HCT116 (cell line): ENCODE data around the gene CHST3. TPM values are rescaled to one million over a fixed set of nuclear protein-coding genes. Genes with fewer than 3 reads are reported as not detected.

Source experiments
- ATAC-seq: fragments of 200-7000 bp; cut with Tn5 transposase; 2 replicates; pipeline ENCODE4 v1.9.1; 2020; ENCODE audit warnings: mild to moderate bottlenecking, moderate library complexity
- BruUV-seq: library from RNA; stranded (reverse); fragments of 400-500 nt; replicated peaks from 2 replicates; lab custom pipeline; 2021; lab: Mats Ljungman, UMichigan
- CTCF ChIA-PET: fragments of 300-600 bp; sonication (Branson Sonifier 250); formaldehyde crosslinking; loops from one replicate; lab custom pipeline; 2021; ENCODE audit warnings: antibody characterized with exemption; lab: Charles Lee
- POLR2A ChIA-PET: fragments of 300-600, 350-600 bp; sonication (Branson Sonifier 250); formaldehyde crosslinking; loops from one replicate; lab custom pipeline; 2021; ENCODE audit warnings: antibody characterized with exemption; lab: Charles Lee
- RAD21 ChIA-PET, 2 experiments: fragments of 300-600 bp; sonication (Branson Sonifier 250); formaldehyde crosslinking; loops; one replicate each; lab custom pipeline; 2023; ENCODE audit warnings: low total read pairs in 2 of 2; ENCODE audit not compliant: uncharacterized antibody in 2 of 2, unreplicated experiment in 2 of 2, low non-redundant PET in 1 of 2; lab: Charles Lee
- DNase-seq: peaks from one replicate; pipeline ENCODE4 v3.0.0-alpha.2; 2010; ENCODE audit warnings: low read depth, low spot score
- H2AFZ ChIP-seq: fragments of 200-600 bp; shearing (Covaris generic), sonication (generic); 2 replicates; pipeline ENCODE4 v1.6.1; 2017; ENCODE audit warnings: low read depth, mixed run types, mixed read lengths, antibody characterized with exemption, low read length; ENCODE audit not compliant: poor library complexity, severe bottlenecking
- H3K27ac ChIP-seq: 2 replicates; pipeline ENCODE4 v1.5.1; 2012; ENCODE audit warnings: low read depth, low read length
- H3K27me3 ChIP-seq: fragments of 200-600 bp; sonication (generic); 2 replicates; pipeline ENCODE4 v1.6.1; 2016; ENCODE audit warnings: mixed run types, low read length, mixed read lengths; ENCODE audit not compliant: insufficient read depth
- H3K36me3 ChIP-seq, 2 experiments: fragments of 200-500 bp in 1 of 2; fragments of 200-600 bp in 1 of 2; sonication (Bioruptor generic) in 1 of 2; sonication (generic) in 1 of 2; 2 replicates each; pipeline versions ENCODE4 v1.5.1 to v1.6.1; 2014 to 2016; ENCODE audit warnings: low read length in 2 of 2, inconsistent platforms in 1 of 2, mixed read lengths in 1 of 2, mixed run types in 1 of 2; ENCODE audit not compliant: insufficient read depth in 2 of 2, control insufficient read depth in 1 of 2
- H3K4me1 ChIP-seq, 2 experiments: fragments of 200-600 bp in 1 of 2; sonication (generic) in 1 of 2; 2 replicates each; pipeline versions ENCODE4 v1.5.1 to v1.6.1; 2012 to 2017; ENCODE audit warnings: low read length in 2 of 2, inconsistent platforms in 1 of 2, mild to moderate bottlenecking in 1 of 2, mixed read lengths in 1 of 2, mixed run types in 1 of 2, moderate library complexity in 1 of 2; ENCODE audit not compliant: insufficient read depth in 2 of 2, control insufficient read depth in 1 of 2
- H3K4me2 ChIP-seq: fragments of 200-600 bp; sonication (generic); 2 replicates; pipeline ENCODE4 v1.6.1; 2017; ENCODE audit warnings: mixed run types, low read length, mixed read lengths
- H3K4me3 ChIP-seq, 2 experiments: fragments of 200-600 bp in 1 of 2; sonication (generic) in 1 of 2; replicated peaks in 1 of 2; 2 replicates each; pipeline ENCODE4 v1.5.1; 2011 to 2016; ENCODE audit warnings: low read length in 2 of 2, control low read depth in 1 of 2, low read depth in 1 of 2, mild to moderate bottlenecking in 1 of 2, mixed read lengths in 1 of 2, mixed run types in 1 of 2
- H3K79me2 ChIP-seq: fragments of 200-600 bp; sonication (generic); 2 replicates; pipeline ENCODE4 v1.6.1; 2017; ENCODE audit warnings: mild to moderate bottlenecking, mixed run types, low read length, moderate library complexity, mixed read lengths; ENCODE audit not compliant: insufficient read depth
- H3K9ac ChIP-seq: fragments of 200-600 bp; sonication (generic); 2 replicates; pipeline ENCODE4 v1.6.1; 2016; ENCODE audit warnings: low read length, mixed read lengths
- H3K9me2 ChIP-seq: fragments of 200-600 bp; sonication (generic), shearing (Covaris generic); 2 replicates; pipeline ENCODE4 v1.6.1; 2017; ENCODE audit warnings: mixed run types, mild to moderate bottlenecking, moderate library complexity; ENCODE audit not compliant: insufficient read depth
- H3K9me3 ChIP-seq, 2 experiments: fragments of 200-500 bp in 1 of 2; fragments of 200-600 bp in 1 of 2; sonication (Bioruptor generic) in 1 of 2; sonication (generic) in 1 of 2; 2 replicates each; pipeline ENCODE4 v1.6.1; 2014 to 2017; ENCODE audit warnings: low read length in 2 of 2, mixed read lengths in 2 of 2, inconsistent platforms in 1 of 2, low read depth in 1 of 2, mild to moderate bottlenecking in 1 of 2, mixed run types in 1 of 2, moderate library complexity in 1 of 2; ENCODE audit not compliant: control insufficient read depth in 1 of 2, insufficient read depth in 1 of 2
- H4K20me1 ChIP-seq: fragments of 200-600 bp; sonication (generic), shearing (Covaris generic); 2 replicates; pipeline ENCODE4 v1.6.1; 2017; ENCODE audit warnings: mixed run types, mild to moderate bottlenecking, moderate library complexity; ENCODE audit not compliant: insufficient read depth
- ATF3 ChIP-seq: IDR thresholded peaks from 2 replicates; pipeline ENCODE4 v1.6.1; 2012
- CBX3 ChIP-seq: IDR thresholded peaks from 2 replicates; pipeline ENCODE4 v1.6.1; 2012; ENCODE audit warnings: low read depth
- CTCF ChIP-seq, 3 experiments: fragments of 200-600 bp in 1 of 3; sonication (generic) in 1 of 3; IDR thresholded peaks in 2 of 3; conservative IDR thresholded peaks in 1 of 3; 2 replicates each; pipeline ENCODE4 v1.5.1; 2012 to 2017; ENCODE audit warnings: low read depth in 2 of 3, low read length in 2 of 3, antibody characterized with exemption in 1 of 3, borderline replicate concordance in 1 of 3, control low read depth in 1 of 3, mild to moderate bottlenecking in 1 of 3, mixed read lengths in 1 of 3, mixed run types in 1 of 3, moderate library complexity in 1 of 3; ENCODE audit not compliant: insufficient read depth in 1 of 3
- EGR1 ChIP-seq: IDR thresholded peaks from 2 replicates; pipeline ENCODE4 v1.6.1; 2012; ENCODE audit warnings: low read depth
- EZH2 ChIP-seq: fragments of 200-600 bp; sonication (generic); IDR thresholded peaks from 2 replicates; pipeline ENCODE4 v1.6.1; 2017; ENCODE audit warnings: antibody characterized with exemption, mixed run types
- EZH2phosphoT487 ChIP-seq: fragments of 200-600 bp; IDR thresholded peaks from 2 replicates; pipeline ENCODE4 v1.6.1; 2018; ENCODE audit warnings: antibody characterized with exemption, borderline replicate concordance
- JUND ChIP-seq: IDR thresholded peaks from 2 replicates; pipeline ENCODE4 v1.6.1; 2012
- POLR2A ChIP-seq: IDR thresholded peaks from 2 replicates; pipeline ENCODE4 v1.7.0; 2011; ENCODE audit warnings: borderline replicate concordance; ENCODE audit not compliant: insufficient read depth, insufficient read length; ENCODE audit errors: extremely low read depth
- POLR2AphosphoS5 ChIP-seq: IDR thresholded peaks from 2 replicates; pipeline ENCODE4 v1.6.1; 2011; ENCODE audit warnings: mild to moderate bottlenecking, low read depth, low read length, moderate library complexity
- SIN3A ChIP-seq: IDR thresholded peaks from 2 replicates; pipeline ENCODE4 v1.6.1; 2012; ENCODE audit warnings: low read depth
- YY1 ChIP-seq: IDR thresholded peaks from 2 replicates; pipeline ENCODE4 v1.6.1; 2011; ENCODE audit warnings: low read length, low read depth, moderate library complexity, mild to moderate bottlenecking; ENCODE audit not compliant: insufficient replicate concordance; ENCODE audit errors: extremely low read depth
- ZBTB33 ChIP-seq: IDR thresholded peaks from 2 replicates; pipeline ENCODE4 v1.6.1; 2011; ENCODE audit warnings: mild to moderate bottlenecking, low read length, moderate library complexity; ENCODE audit not compliant: insufficient replicate concordance; ENCODE audit errors: extremely low read depth
- ZFX ChIP-seq: fragments of 450-650 bp; IDR thresholded peaks from 2 replicates; pipeline ENCODE4 v1.6.1; 2017
- intact Hi-C: fragments of 100-400 bp; cut with micrococcal nuclease; formaldehyde crosslinking; loops from 2 replicates; pipeline ENCODE4 v1.10.0; 2022
- total RNA-seq: library from RNA; stranded (reverse); gene quantifications from one replicate; pipeline ENCODE4 v1.2.1, GENCODE V29; 2021; ENCODE audit not compliant: unreplicated experiment

Gene CHST3
- total RNA-seq, 1 experiment from 2014 or later = 10.6 TPM

GRCh38 chr10:72025832-72026231 is 61.6 kb downstream of the CHST3 start:
- BruUV-seq = no TSS peak
- intact Hi-C loops = no loop called here
- DNase-seq (no peak), ATAC-seq (no peak)
- Histone ChIP-seq H3K9ac (no peak overlapping the region), H3K27ac (no peak overlapping the region), H3K79me2 (no peaks in the 10 kb centered on the region), H3K4me1 (peaks cover 20 to 24% of the 10 kb centered on the region in 2 experiments), H3K27me3 (no peaks in the 10 kb centered on the region), H3K4me3 (no peak overlapping the region), H4K20me1 (no peaks in the 10 kb centered on the region), H3K9me2 (no peaks in the 10 kb centered on the region), H3K36me3 (no peaks in the 10 kb centered on the region), H3K9me3 (no peaks in the 10 kb centered on the region), H3K4me2 (no peak overlapping the region), H2AFZ (no peak overlapping the region)
- ChIA-PET RAD21 (no interaction called here), POLR2A (no interaction called here), CTCF (no interaction called here)
- TF ChIP-seq SIN3A (no peak), YY1 (no peak), ATF3 (no peak), EGR1 (no peak), CTCF (IDR thresholded peaks at IDR 0.05 in 2 of 3, conservative IDR thresholded peaks at IDR 0.05 in 1 of 3; ENCODE audit: borderline replicate concordance in 1 of 3, insufficient read depth in 1 of 3, low read depth in 2 of 3, low read length in 2 of 3) (no peak), ZBTB33 (no peak), POLR2AphosphoS5 (no peak), POLR2A (no peak), JUND (no peak), ZFX (no peak), CBX3 (no peak), EZH2 (no peak), EZH2phosphoT487 (no peak)
